GM06990 (cell line): ENCODE measurements around the gene AFAP1.

ENCODE experiments used
- DNase-seq: peaks from one replicate; pipeline ENCODE4 v3.0.0-alpha.2; 2011; ENCODE audit not compliant: insufficient read length; ENCODE audit errors: extremely low read depth
- H3K27me3 ChIP-seq: replicated peaks from 2 replicates; pipeline ENCODE4 v1.6.0; 2011; ENCODE audit warnings: low read length; ENCODE audit not compliant: control insufficient read depth, insufficient read depth
- H3K36me3 ChIP-seq: 2 replicates; pipeline ENCODE4 v1.5.1; 2011; ENCODE audit warnings: low read length; ENCODE audit not compliant: control insufficient read depth, insufficient read depth
- H3K4me3 ChIP-seq: replicated peaks from 2 replicates; pipeline ENCODE4 v1.5.1; 2011; ENCODE audit warnings: low read depth, mild to moderate bottlenecking, control low read depth, low read length
- TF ChIP-seq, protein P1 (sequence below): IDR thresholded peaks from 2 replicates; pipeline ENCODE4 v1.5.1; 2011; ENCODE audit warnings: low read length, control low read depth, mild to moderate bottlenecking, inconsistent platforms; ENCODE audit not compliant: insufficient read depth, poor library complexity, severe bottlenecking

AFAP1 gene

DNA sequence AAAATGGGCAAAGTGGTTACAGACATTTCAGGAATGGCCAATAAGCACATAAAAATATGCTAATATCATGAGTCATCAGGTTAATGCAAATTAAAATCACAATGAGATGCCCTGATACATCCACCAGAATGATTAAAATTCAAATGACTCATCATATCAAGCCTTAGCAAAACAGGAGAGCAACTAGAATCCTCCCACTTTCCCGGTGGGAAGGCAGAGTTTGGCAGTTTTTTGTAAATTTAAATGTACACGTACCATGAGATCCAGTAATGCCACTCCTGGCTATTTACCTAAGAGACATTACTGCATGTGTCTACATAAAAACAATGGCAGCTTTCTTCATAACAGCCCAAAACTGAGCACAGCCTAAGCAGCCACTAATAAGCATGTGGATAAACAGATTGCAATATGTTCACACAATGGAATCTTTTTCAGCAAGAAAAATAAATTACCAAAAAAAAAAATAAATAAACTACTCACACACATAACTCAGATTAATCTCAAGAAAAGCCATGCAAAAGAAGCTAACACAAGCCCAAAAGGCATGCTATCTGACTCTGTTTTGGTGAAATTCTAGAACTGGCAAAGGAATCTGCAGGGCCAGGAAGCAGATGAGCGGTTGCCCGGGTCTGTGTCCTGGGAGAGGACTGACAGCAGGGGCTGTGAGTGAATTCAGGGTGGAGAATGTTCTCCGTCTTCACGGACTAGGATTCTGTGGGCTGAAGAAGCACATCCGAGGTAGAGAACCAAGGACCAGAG lies 48.8 kb downstream of the AFAP1 start:
- DNase-seq, result no peak
- H3K36me3 ChIP-seq, result no peaks in the 10 kb centered on the region
- H3K27me3 ChIP-seq, result no peaks in the 10 kb centered on the region
- TF ChIP-seq, protein P1, sequence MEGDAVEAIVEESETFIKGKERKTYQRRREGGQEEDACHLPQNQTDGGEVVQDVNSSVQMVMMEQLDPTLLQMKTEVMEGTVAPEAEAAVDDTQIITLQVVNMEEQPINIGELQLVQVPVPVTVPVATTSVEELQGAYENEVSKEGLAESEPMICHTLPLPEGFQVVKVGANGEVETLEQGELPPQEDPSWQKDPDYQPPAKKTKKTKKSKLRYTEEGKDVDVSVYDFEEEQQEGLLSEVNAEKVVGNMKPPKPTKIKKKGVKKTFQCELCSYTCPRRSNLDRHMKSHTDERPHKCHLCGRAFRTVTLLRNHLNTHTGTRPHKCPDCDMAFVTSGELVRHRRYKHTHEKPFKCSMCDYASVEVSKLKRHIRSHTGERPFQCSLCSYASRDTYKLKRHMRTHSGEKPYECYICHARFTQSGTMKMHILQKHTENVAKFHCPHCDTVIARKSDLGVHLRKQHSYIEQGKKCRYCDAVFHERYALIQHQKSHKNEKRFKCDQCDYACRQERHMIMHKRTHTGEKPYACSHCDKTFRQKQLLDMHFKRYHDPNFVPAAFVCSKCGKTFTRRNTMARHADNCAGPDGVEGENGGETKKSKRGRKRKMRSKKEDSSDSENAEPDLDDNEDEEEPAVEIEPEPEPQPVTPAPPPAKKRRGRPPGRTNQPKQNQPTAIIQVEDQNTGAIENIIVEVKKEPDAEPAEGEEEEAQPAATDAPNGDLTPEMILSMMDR, result no peak
- no peak overlapping the region for H3K4me3 ChIP-seq

DNA sequence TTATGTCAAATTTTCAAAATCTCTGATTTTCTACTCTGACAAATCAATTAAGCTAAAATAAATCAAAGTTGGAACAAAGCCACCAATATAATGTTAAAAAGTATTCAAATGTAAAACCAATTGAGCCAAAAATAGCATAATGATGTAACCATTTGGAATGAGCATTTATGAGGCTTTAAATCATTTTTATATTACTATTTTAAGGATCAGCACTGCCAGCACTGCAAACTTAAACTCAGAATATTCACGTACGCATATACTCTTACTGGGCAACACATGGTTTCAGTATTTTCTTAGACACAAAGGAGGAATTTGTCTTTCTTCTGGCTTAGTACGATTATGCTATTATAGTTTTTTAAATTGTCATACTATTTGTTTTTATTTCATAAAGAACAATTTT lies 52.2 kb downstream of the AFAP1 start:
- TF ChIP-seq, protein P1, result no peak
- Histone ChIP-seq H3K4me3 (no peak overlapping the region), H3K36me3 (no peaks in the 10 kb centered on the region), H3K27me3 (no peaks in the 10 kb centered on the region)
- no peak for DNase-seq

DNA sequence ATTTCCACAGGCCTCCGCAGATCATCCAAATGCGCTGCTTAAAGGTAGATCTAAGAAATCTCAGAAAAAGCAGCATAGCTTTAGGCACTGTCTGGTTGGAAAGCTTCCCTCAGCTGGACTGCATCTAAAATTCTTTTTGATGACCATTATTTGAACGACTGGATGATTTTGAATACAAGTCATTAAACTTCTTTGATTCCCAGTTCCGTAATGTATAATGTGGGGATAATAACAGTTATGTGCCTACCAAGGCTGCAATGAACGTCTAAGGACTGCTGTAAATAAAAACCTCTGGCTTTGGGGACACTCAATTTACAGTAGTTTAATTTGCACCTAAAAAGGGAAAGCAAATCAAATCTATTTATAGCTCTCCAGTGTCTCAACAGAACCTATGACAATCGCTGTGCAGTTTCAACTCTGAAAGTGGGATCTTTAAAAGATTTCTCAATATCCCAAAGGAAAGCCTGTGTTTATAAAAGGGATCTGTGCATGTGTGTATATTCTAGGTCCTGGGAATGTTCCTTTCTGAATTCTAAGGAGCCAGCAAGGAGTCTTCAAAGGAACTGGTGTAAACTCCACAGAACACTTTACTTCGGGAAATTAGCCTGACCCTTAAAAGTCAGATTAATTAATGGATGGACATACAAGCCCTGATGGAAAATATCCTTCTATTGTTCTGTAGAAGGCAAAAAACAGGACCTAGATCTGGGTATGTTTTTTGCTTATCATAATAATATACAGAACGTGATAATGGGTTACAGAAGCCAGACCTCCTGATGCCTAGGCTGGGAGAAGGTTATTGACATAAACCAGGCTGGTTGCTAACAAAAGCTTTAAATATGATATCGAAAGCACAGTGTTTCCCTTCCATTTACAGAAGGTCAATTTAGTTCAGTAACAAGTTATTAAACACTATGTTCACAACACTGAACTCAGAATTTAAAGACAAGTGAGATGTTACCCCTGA lies 53.4 kb downstream of the AFAP1 start:
- H3K27me3 ChIP-seq, result no peaks in the 10 kb centered on the region
- H3K4me3 ChIP-seq, result no peak overlapping the region

DNA sequence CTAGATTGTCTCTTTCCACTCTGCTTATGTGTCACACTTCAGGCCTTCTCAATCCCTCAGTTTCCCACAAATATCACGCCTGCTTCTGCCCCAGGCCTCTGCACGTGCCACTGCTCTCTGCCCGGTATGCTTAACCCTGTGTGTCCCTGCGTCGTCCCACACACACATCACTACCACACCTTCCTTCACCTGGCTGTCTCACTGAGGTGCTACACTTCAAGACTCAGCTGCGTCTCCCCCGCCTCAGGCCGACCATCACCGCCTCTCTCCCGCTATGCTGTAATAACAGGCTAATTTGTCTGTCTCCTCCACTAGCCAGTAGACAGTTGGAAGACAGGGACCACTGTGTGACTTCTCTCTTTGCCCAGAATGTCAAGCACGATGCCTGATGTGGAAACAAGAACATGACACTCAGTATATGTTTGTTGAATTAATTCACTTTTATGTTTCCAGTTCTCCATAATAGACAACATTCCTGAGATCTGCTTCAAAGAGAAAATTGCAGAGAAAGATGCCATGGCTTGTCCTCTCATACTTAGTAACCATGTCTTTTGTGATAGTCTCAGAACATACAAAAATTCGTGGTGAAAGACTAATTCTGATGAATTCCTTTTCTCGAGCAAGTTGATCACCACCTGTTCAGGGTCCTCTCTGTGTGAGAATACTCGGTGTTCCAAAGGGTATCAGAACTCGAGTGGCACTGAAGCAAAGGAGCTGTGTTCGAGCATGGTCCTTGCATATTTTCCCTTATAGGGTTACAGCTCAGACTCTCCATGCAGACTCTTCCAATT lies 54.2 kb downstream of the AFAP1 start:
- TF ChIP-seq, protein P1, result no peak
- Histone ChIP-seq H3K27me3 (no peaks in the 10 kb centered on the region), H3K36me3 (no peaks in the 10 kb centered on the region), H3K4me3 (no peak overlapping the region)
- DNase-seq, result no peak

More for the DNA sequence above, 53.4 kb downstream of the AFAP1 start:
- H3K36me3 ChIP-seq, result no peaks in the 10 kb centered on the region
- TF ChIP-seq, protein P1, result no peak
- no peak for DNase-seq

DNA sequence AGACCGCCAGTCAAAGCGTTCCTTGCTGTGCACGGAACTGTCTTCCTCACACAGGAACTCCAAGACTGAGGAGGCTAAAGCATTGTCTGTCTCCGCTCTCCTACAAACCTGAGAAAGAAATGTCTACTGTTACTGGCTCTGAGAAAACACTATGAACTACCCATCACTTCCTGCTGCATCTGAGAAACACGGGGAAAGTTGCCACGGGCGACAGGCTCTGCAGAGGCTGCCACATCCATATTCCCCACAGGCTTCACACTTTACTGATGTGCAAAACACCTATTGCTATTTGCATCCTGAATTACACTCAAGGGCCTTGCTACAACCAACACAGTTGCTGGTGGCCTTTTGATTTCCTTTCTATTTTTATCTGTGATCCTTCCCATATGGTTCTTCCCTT lies 59.0 kb downstream of the AFAP1 start:
- DNase-seq, result no peak
- Histone ChIP-seq H3K27me3 (no peaks in the 10 kb centered on the region), H3K4me3 (no peak overlapping the region), H3K36me3 (no peaks in the 10 kb centered on the region)
- TF ChIP-seq, protein P1, result no peak
